Fibroblast of the aortic adventitia (primary cell): ENCODE results near the gene NHLRC3. TPM values are rescaled to one million over a fixed set of nuclear protein-coding genes. Genes with fewer than 3 reads are reported as not detected.

ENCODE experiments used
- DNase-seq: peaks from one replicate; pipeline ENCODE4 v3.0.0-alpha.2; 2010; ENCODE audit warnings: low read depth
- H3K4me3 ChIP-seq: 2 replicates; pipeline ENCODE4 v1.5.1; 2011; ENCODE audit warnings: low read depth, mild to moderate bottlenecking, control low read depth, low read length, moderate library complexity
- CTCF ChIP-seq: IDR thresholded peaks from 2 replicates; pipeline ENCODE4 v1.5.1; 2011; ENCODE audit warnings: mild to moderate bottlenecking, low read length, control low read depth, inconsistent platforms; ENCODE audit not compliant: insufficient read depth
- total RNA-seq: library from RNA; depleted of rRNA; stranded (reverse); fragments of >200 nt; gene quantifications from 2 replicates; pipeline ENCODE4 v1.2.3, GENCODE V29; 2012; ENCODE audit warnings: low replicate concordance

Gene NHLRC3
- total RNA-seq, 1 donor = 21.2 TPM

GRCh38 chr13:39034085-39034484 is 4.2 kb upstream of the NHLRC3 start:
- no peak for TF ChIP-seq CTCF
- no peak overlapping the region for H3K4me3 ChIP-seq
- no peak for DNase-seq

- DNase-seq = no peak
- peak overlapping the region; percentile 96 for H3K4me3 ChIP-seq
- TF ChIP-seq CTCF = no peak
Measured at GRCh38 chr13:39035204-39035603, 3.1 kb upstream of the NHLRC3 start.

GRCh38 chr13:39035799-39036198 is 2.5 kb upstream of the NHLRC3 start:
- no peak for DNase-seq
- TF ChIP-seq CTCF = no peak
- H3K4me3 ChIP-seq = peak overlapping the region; percentile 96

- peak overlapping the region; percentile 96 for H3K4me3 ChIP-seq
- no peak for TF ChIP-seq CTCF
- peak; percentile 25 for DNase-seq
Measured at GRCh38 chr13:39036212-39036611, 2.0 kb upstream of the NHLRC3 start.

- no peak for DNase-seq
- no peak for TF ChIP-seq CTCF
- peak overlapping the region; percentile 96 for H3K4me3 ChIP-seq
Measured at GRCh38 chr13:39037410-39037879, 811 bp upstream of the NHLRC3 start.

GRCh38 chr13:39038569-39039030 is 344 bp downstream of the NHLRC3 start:
- peak overlapping the region; percentile 96 for H3K4me3 ChIP-seq
- no peak for TF ChIP-seq CTCF
- DNase-seq = no peak

- TF ChIP-seq CTCF = no peak
- H3K4me3 ChIP-seq = peak overlapping the region; percentile 96
- no peak for DNase-seq
Measured at GRCh38 chr13:39039041-39039440, 785 bp downstream of the NHLRC3 start.
